Transverse colon (tissue), 4 donors: ENCODE data around the gene PEX19.

Source experiments
- POLR2A ChIP-seq: fragments of 450-650 bp; IDR thresholded peaks from one replicate; pipeline ENCODE4 v1.6.1; 2016; ENCODE audit warnings: antibody characterized with exemption, mild to moderate bottlenecking, moderate library complexity
- POLR2AphosphoS5 ChIP-seq, 3 donors: sonication (generic); formaldehyde crosslinking; IDR thresholded peaks; one replicate each; pipeline ENCODE4 v1.6.1; 2016; ENCODE audit warnings: antibody characterized with exemption in 3 of 3
- TF ChIP-seq, protein P1 (sequence below), 5 experiments: fragments of 200-600 bp in 3 of 5; fragments of 450-650 bp in 2 of 5; sonication (generic) in 3 of 5; IDR thresholded peaks; 1 replicate in 2 of 5; 2 replicates in 3 of 5; pipeline ENCODE4 v1.5.1; 2016 to 2017; ENCODE audit warnings: antibody characterized with exemption in 5 of 5, inconsistent platforms in 3 of 5, mild to moderate bottlenecking in 2 of 5, moderate library complexity in 1 of 5

DNA sequence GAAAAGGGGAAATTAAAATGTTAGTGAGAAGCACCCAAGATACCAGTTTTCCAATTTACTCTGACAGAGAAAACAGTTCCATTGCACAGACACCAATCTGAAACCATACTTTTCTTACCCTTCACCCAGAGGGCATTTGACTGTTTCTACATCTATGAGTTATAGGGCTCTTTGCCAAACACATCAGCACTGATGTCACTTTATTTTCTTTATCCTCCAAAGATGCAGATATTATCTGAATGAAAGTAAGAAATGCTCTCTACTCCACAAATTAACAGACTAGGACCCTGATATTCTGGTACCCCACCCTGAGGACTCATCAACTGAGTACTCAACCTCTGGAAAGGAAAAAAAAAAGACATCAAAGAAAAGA, 24.2 kb upstream of the PEX19 start:
- TF ChIP-seq, protein P1, sequence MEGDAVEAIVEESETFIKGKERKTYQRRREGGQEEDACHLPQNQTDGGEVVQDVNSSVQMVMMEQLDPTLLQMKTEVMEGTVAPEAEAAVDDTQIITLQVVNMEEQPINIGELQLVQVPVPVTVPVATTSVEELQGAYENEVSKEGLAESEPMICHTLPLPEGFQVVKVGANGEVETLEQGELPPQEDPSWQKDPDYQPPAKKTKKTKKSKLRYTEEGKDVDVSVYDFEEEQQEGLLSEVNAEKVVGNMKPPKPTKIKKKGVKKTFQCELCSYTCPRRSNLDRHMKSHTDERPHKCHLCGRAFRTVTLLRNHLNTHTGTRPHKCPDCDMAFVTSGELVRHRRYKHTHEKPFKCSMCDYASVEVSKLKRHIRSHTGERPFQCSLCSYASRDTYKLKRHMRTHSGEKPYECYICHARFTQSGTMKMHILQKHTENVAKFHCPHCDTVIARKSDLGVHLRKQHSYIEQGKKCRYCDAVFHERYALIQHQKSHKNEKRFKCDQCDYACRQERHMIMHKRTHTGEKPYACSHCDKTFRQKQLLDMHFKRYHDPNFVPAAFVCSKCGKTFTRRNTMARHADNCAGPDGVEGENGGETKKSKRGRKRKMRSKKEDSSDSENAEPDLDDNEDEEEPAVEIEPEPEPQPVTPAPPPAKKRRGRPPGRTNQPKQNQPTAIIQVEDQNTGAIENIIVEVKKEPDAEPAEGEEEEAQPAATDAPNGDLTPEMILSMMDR (IDR thresholded peaks at IDR 0.05), result no peak
- TF ChIP-seq POLR2AphosphoS5 (IDR thresholded peaks at IDR 0.05) (no peak), POLR2A (no peak)
